ENCODE data around the gene FHAD1. TPM values are rescaled to one million over a fixed set of nuclear protein-coding genes. Genes with fewer than 3 reads are reported as not detected.

Gene FHAD1
- total RNA-seq, 4 donors from 2014 or later: 0.96 TPM; not detected in 3

GRCh38 chr1:15341634-15342407 is 94.8 kb downstream of the FHAD1 start:
- DNase-seq (ENCODE audit: low spot score) (no peak), ATAC-seq (ENCODE audit: low FRiP score) (no peak)
- no peak for TF ChIP-seq CTCF (IDR thresholded peaks at IDR 0.05)

DNA sequence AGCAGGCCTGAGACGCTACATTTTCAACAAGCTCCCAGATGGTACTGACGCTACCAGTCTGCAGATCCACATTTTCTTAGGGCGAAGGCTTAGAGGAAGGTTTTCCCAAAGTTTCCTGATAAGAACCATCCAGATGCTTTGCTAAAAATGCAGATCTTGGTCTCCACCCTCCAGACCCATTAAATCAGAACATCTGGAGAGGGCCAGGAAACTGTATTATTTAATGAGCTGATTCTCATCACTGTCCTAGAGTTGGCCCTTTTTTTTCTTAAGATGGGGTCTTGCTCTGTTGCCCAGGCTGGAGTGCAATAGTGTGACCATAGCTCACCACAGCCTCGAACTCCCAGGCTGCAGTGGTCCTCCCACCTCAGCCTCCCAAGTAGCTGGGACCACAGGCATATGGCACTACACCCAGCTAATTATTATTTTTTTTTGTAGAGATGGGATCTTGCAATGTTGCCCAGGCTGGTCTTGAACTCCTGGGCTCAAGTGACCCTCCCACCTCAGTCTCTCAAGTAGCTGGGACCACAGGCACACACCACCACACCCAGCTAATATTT is 95.5 kb downstream of the FHAD1 start:
- ATAC-seq (ENCODE audit: low FRiP score) (no peak), DNase-seq (ENCODE audit: low spot score) (no peak)
- no peak for TF ChIP-seq CTCF (IDR thresholded peaks at IDR 0.05)

- no peak for TF ChIP-seq CTCF (IDR thresholded peaks at IDR 0.05)
- DNase-seq (ENCODE audit: low spot score) (no peak), ATAC-seq (ENCODE audit: low FRiP score) (no peak)
Measured at GRCh38 chr1:15343099-15343498, 96.1 kb downstream of the FHAD1 start.

DNA sequence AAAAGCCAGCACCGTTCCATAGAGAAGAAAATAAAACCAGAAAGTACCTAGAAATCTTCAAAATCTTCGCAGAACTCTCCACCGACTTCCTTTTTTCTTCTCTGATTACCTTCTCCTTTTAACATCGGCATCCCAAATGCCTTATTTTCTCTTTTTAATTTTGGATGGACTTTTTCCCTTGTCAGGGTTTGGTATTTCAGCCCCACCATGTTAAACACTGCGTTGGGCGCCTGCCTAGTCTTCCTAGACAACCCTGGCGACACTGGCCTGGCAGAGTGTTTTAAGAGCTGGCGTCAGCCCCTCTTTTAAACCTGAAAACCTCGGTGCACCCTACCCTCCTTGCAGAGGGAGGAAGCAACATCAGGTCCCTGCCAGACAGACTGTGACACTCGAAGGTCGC is 96.7 kb downstream of the FHAD1 start:
- no peak for TF ChIP-seq CTCF (IDR thresholded peaks at IDR 0.05)
- no peak for DNase-seq (ENCODE audit: low spot score)
- no peak for ATAC-seq (ENCODE audit: low FRiP score)

DNA sequence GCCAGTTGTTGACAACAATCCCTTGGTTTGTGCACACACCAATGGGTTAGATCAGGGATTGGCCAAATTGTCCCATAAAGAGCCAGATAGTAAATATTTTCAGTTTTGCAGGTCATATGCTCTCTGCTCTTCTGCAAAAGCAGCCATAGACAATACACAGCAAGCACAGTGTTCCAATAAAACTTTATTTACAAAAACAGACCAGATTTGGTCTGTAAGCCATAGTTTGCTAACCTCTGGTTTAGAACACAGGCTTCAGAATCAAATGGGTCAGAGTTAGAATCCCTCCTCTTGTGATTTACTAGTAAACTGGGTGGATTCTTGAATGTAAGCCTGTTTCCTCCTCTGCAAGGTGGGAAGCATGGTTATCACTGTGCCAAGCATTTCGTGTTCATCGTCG is 97.4 kb downstream of the FHAD1 start:
- ATAC-seq (ENCODE audit: low FRiP score): no peak
- TF ChIP-seq CTCF (IDR thresholded peaks at IDR 0.05): no peak
- DNase-seq (ENCODE audit: low spot score): no peak

GRCh38 chr1:15344800-15345704 is 98.0 kb downstream of the FHAD1 start:
- no peak for DNase-seq (ENCODE audit: low spot score)

More at GRCh38 chr1:15344800-15345704, 98.0 kb downstream of the FHAD1 start:
- TF ChIP-seq CTCF (IDR thresholded peaks at IDR 0.05): no peak
- no peak for ATAC-seq (ENCODE audit: low FRiP score)
